Activated T-helper 2 cell treated with anti-CD3 and anti-CD28 coated beads, Interferon-gamma antibody, Interleukin-2, Interleukin-4, amounts not matched to agents 10 μg/mL and 5 μg/mL and 100 μg/mL, durations not matched to agents 14 hours and 24 hours and 36 hours (primary cell): ENCODE measurements around the gene APPL2. TPM values are rescaled to one million over a fixed set of nuclear protein-coding genes. Genes with fewer than 3 reads are reported as not detected.
A peak's percentile ranks its signal among the peaks of the same experiment; 100 is the strongest.
"Not testable (repeated sequence)": the region's sequence is repeated elsewhere in the genome, so short reads cannot be mapped to it uniquely, and the experiment has no call there.

Experiments used
- DNase-seq: peaks from one replicate; pipeline ENCODE4 v3.0.0; 2021; ENCODE audit warnings: low spot score
- H3K27ac Mint-ChIP-seq: one replicate; pipeline ENCODE4 v1.8.0; 2021; ENCODE audit warnings: mixed read lengths
- H3K27me3 Mint-ChIP-seq: one replicate; pipeline ENCODE4 v1.8.0; 2021; ENCODE audit warnings: low read depth, mixed read lengths
- H3K36me3 Mint-ChIP-seq: one replicate; pipeline ENCODE4 v1.8.0; 2021; ENCODE audit warnings: low read depth, mixed read lengths
- H3K4me1 Mint-ChIP-seq: one replicate; pipeline ENCODE4 v1.8.0; 2021; ENCODE audit warnings: low read depth, mixed read lengths
- H3K4me3 Mint-ChIP-seq: one replicate; pipeline ENCODE4 v1.8.0; 2021; ENCODE audit warnings: low read depth, mild to moderate bottlenecking, moderate library complexity, mixed read lengths
- H3K9me3 Mint-ChIP-seq: one replicate; pipeline ENCODE4 v1.8.0; 2021; ENCODE audit warnings: mixed read lengths
- intact Hi-C: fragments of 100-400 bp; cut with micrococcal nuclease; formaldehyde crosslinking; loops from one replicate; pipeline ENCODE4 v1.15.1; 2023
- total RNA-seq: library from RNA; stranded (reverse); gene quantifications from 2 replicates; pipeline ENCODE4 v1.2.3, GENCODE V29; 2022

The APPL2 gene
- total RNA-seq, 1 donor from 2014 or later, result 28.8 TPM

DNA sequence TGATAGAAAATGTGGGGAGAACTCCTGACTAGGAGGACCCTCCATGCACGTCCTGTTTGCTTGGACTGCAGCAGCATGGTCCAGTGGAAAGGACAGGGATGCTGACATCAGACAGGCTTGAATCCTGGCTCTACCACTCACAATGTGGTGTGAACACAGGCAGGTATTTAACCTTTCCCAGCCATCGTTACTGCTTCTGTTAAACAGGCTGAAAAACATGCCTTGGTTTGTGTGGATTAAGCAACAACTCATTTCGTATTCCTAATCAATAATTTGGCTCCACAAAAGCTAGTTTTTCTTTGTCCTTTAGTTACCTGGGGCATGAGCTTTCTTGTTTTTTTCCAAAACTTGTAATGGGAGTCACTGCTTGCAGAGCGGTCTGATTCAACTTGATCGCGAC lies 41.0 kb downstream of the APPL2 start:
- DNase-seq, result no peak
- Mint-ChIP-seq H3K36me3 (peaks cover 52% of the 10 kb centered on the region), H3K9me3 (no peaks in the 10 kb centered on the region), H3K4me3 (no peak overlapping the region), H3K27me3 (no peaks in the 10 kb centered on the region), H3K4me1 (no peaks in the 10 kb centered on the region), H3K27ac (no peak overlapping the region)
- intact Hi-C loops, result no loop called here

DNA sequence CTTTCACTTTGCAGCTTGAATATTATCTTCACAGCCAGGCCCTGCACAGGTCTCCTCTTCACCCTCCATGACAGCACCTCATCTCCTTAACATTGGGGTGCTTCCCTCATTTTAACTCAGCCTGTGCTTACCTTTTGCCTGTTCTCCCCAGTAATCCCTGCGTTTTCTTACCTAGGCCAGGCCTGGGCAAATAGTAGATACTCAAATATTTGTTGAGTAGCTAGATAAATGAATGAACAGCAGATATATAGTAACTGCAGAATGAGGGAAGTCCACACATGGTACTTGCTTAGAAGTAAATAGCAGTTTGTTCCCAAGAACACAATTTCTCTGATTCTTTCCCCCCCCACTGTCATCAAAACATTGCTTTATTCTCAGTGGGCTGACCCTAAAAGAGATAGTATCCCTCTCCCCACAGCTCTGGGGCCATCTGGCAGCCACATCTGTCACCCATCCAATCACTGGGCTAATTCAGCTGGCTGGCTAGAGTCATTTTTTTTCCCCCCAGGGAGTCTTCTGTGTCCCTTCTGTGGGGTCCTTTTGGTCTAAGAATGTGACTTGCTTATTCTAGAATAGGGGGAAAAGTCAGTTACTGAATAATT lies 43.2 kb downstream of the APPL2 start:
- Mint-ChIP-seq H3K4me3 (no peak overlapping the region), H3K4me1 (no peaks in the 10 kb centered on the region), H3K36me3 (peaks cover 60% of the 10 kb centered on the region), H3K27ac (no peak overlapping the region), H3K27me3 (no peaks in the 10 kb centered on the region), H3K9me3 (no peaks in the 10 kb centered on the region)
- no peak for DNase-seq
- intact Hi-C loops, result no loop called here

DNA sequence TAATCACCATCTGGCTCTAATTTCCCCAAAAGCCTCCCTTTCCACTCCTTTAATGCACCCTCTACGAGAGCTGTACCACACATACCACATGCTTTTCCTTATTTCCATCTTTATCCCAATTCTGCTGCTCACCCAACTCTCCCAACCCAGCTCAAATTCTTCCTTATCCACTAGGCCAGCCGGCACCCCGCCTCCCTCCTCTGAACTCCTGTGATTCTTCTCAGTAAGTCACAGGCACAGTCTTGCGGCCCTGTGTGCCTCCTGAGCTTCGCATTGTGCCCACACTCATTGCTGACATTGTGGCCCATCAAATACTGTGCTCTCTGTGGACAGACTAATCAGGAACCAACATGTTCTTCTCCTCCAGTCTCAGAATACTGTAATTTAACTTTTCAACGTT lies 45.4 kb downstream of the APPL2 start:
- Mint-ChIP-seq H3K4me3 (no peak overlapping the region), H3K9me3 (no peaks in the 10 kb centered on the region), H3K27me3 (no peaks in the 10 kb centered on the region), H3K27ac (no peak overlapping the region), H3K4me1 (no peaks in the 10 kb centered on the region), H3K36me3 (peaks cover 65% of the 10 kb centered on the region)
- no peak for DNase-seq
- intact Hi-C loops, result no loop called here

DNA sequence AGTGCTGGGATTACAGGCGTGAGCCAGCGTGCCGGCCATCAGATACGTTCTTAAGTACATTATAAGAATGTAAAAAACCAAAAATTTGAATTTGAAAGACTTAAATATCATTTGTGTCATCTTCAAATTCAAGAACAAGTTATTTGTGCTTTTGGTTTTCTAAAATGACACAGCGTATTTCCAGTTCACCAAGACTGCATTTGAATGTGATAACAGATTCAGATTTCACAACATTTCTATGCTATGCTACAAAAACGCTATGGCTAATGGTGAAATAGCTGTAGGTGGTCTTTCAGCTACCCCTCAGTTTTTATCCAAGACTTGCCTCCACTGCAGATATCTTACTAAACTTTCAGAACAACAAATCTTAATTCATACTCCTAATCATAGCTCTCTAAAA lies 46.7 kb downstream of the APPL2 start:
- Mint-ChIP-seq H3K36me3 (peaks cover 69% of the 10 kb centered on the region), H3K4me3 (no peak overlapping the region), H3K27me3 (no peaks in the 10 kb centered on the region), H3K4me1 (no peaks in the 10 kb centered on the region), H3K9me3 (no peaks in the 10 kb centered on the region), H3K27ac (no peak overlapping the region)
- no peak for DNase-seq
- intact Hi-C loops, result no loop called here

DNA sequence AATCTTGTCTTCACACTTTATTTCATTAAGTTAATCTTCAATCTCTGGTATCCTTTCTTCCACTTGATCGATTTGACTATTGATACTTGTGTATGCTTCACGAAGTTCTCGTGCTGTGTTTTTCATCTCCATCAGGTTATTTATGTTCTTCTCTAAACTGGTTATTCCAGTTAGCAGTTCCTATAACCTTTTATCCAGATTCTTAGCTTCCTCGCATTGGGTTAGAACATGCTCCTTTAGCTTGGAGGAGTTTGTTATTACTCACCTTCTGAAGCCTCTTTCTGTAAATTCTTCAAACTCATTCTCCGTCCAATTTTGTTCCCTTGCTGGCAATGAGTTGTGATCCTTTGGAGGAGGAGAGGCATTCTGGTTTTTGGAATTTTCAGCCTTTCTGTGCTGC lies 52.0 kb downstream of the APPL2 start:
- DNase-seq, H3K27ac Mint-ChIP-seq, H3K4me3 Mint-ChIP-seq, H3K27me3 Mint-ChIP-seq, H3K4me1 Mint-ChIP-seq, intact Hi-C loops: not testable (repeated sequence)
- H3K36me3 Mint-ChIP-seq, result peaks cover 84% of the 10 kb centered on the region
- peaks cover 42% of the 10 kb centered on the region for H3K9me3 Mint-ChIP-seq

DNA sequence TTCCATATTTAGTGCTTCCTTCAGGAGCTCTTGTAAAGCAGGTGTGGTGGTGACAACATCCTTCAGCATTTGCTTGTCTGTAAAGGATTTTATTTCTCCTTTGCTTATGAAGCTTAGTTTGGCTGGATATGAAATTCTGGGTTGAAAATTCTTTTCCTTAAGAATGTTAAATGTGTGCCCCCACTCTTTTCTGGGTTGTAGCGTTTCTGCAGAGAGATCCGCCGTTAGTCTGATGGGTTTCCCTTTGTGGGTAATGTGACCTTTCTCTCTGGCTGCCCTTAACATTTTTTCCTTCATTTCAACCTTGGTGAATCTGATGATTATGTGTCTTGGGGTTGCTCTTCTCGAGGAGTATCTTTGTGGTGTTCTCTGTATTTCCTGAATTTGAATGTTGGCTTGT lies 52.6 kb downstream of the APPL2 start:
- Mint-ChIP-seq H3K36me3 (peaks cover 83% of the 10 kb centered on the region), H3K9me3 (peaks cover 43% of the 10 kb centered on the region), H3K27ac (peak overlapping the region; percentile 22)
- intact Hi-C loops, H3K4me1 Mint-ChIP-seq, H3K4me3 Mint-ChIP-seq, DNase-seq, H3K27me3 Mint-ChIP-seq: not testable (repeated sequence)

DNA sequence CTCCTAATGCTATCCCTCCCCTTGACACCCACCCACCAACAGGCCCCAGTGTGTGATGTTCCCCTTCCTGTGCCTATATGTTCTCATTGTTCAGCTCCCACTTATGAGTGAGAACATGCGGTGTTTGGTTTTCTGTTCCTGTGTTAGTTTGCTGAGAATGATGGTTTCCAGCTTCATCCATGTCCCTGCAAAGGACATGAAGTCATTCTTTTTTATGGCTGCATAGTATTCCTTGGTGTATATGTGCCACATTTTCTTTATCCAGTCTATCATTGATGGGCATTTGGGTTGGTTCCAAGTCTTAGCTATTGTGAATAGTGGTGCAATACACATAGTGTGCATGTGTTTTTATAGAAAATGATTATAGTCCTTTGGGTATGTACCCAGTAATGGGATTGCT lies 56.9 kb downstream of the APPL2 start:
- intact Hi-C loops, result loop anchor here (5.0 kb wide), 1 partner anchor 58 kb away; the partner anchor contains the start of gene APPL2
- Mint-ChIP-seq H3K9me3 (peaks cover 43% of the 10 kb centered on the region), H3K36me3 (peaks cover 89% of the 10 kb centered on the region), H3K4me1 (peaks cover 23% of the 10 kb centered on the region)
- H3K27ac Mint-ChIP-seq, H3K27me3 Mint-ChIP-seq, DNase-seq, H3K4me3 Mint-ChIP-seq: not testable (repeated sequence)

DNA sequence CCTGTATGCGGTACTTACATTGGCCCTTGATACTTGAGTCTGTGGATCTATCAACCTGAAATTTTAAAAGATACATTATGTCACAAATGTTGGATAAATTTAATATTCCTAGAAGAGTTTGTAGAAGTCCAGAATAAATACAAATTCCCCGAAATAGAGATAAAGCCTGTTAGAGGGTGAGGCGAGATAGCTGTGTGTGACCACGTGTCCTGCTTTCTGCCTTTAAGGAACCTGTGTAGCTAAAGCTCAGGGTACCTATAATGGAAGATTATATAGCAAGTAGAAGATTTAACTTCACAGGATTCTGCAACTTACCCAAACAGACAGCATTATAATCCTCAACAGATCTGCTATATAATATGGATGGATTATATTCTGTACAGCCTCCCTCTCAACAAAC lies 58.8 kb downstream of the APPL2 start:
- intact Hi-C loops, result loop anchor here (5.0 kb wide), 1 partner anchor 60 kb away; the partner anchor contains the start of gene APPL2
- no peaks in the 10 kb centered on the region for H3K27me3 Mint-ChIP-seq

DNA sequence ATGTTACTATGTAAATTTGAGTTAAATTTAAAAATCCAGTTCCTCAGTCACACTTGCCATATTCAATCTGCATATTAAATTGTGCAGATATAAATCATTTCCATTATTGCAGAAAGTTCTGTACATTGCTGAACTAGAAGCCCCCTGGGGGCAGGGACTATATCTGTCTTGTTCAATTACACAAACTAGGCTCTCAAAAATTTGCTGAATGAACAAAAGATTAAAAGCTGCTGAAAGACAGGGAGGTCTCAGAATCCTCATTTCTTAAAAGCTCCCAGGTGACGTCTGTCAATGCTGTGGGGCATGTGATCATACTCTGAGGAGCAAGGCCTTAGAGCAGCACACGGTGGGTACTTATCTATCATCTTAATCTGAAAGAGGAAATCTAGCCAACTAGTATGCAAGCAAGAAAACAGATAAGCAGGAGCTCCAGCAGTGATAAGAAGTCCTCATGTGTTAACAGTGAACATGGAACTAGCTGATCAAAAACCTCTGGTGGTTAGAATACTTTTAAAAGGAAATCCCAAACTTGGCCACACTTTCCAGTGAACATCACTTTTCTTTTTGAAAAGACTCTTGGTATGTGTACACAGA lies 60.5 kb downstream of the APPL2 start:
- Mint-ChIP-seq H3K9me3 (peaks cover 14% of the 10 kb centered on the region), H3K4me3 (no peak overlapping the region), H3K27ac (peak overlapping the region; percentile 1), H3K4me1 (peaks cover 21% of the 10 kb centered on the region), H3K36me3 (peaks cover 66% of the 10 kb centered on the region), H3K27me3 (no peaks in the 10 kb centered on the region)
- intact Hi-C loops, result loop anchor here (5.0 kb wide), 1 partner anchor 62 kb away; the partner anchor contains the start of gene APPL2
- DNase-seq, result no peak

More for the DNA sequence above, 58.8 kb downstream of the APPL2 start:
- H3K4me3 Mint-ChIP-seq, result no peak overlapping the region
- H3K4me1 Mint-ChIP-seq, result peaks cover 18% of the 10 kb centered on the region
- H3K9me3 Mint-ChIP-seq, result peaks cover 26% of the 10 kb centered on the region
- H3K27ac Mint-ChIP-seq, result no peak overlapping the region
- DNase-seq, result no peak
- peaks cover 80% of the 10 kb centered on the region for H3K36me3 Mint-ChIP-seq

DNA sequence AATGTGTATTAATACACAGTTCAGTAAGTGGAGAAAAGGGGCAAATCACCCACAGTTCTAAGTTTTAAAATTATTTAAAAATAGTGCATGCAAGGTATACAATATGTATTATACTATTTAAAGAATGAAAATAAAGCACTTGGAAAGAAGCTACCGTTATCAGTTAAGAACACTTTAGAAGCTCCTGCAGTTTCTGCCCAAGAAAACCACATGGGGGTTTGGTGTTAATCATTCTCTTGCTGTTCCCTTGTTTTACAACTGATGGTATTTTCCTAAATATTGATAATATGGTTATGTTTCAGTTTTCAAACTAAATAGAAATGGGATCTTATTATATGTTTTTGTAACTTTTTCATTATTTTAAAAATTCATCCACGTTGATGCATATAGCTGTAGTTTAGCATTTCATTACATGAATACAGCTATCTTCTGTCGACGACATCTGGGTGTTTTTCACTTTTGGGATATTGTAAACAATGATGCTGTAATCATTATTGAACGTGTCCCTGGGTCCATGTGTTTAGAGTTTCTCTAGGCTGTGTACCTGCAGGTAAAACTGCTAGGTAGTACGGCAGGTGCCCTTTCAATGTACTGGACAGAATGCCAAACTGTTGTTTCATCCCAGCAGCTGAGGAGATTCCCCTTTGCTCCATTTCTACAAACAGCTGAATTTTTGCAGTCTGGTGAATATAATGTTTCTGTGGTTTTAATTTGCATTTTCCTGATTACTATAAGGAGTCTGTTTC lies 64.1 kb downstream of the APPL2 start:
- Mint-ChIP-seq H3K27me3 (no peaks in the 10 kb centered on the region), H3K9me3 (no peaks in the 10 kb centered on the region), H3K36me3 (peaks cover 58% of the 10 kb centered on the region), H3K27ac (no peak overlapping the region), H3K4me1 (peaks cover 25% of the 10 kb centered on the region), H3K4me3 (no peak overlapping the region)
- intact Hi-C loops, result no loop called here
- DNase-seq, result no peak

DNA sequence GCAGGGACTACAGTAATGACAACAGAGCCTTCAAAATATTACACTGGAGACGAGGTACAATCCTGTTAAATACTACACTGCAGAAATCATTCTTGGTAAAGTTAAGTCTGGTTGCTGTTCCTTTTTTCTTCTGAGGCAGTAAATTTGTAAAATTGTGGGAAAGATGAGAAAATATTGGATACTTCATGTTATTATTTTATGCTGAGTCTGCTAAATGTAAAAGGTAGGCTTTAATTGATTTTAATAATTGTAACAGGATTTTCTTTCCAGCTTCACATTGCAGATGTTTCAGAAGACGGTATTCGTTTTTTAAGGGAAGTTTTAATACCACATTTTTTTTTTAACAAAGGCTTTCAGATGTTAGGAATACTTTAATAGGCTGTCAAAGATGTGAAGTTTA lies 65.8 kb downstream of the APPL2 start:
- Mint-ChIP-seq H3K4me3 (no peak overlapping the region), H3K27me3 (no peaks in the 10 kb centered on the region), H3K36me3 (peaks cover 44% of the 10 kb centered on the region), H3K4me1 (peaks cover 9% of the 10 kb centered on the region), H3K9me3 (no peaks in the 10 kb centered on the region), H3K27ac (no peak overlapping the region)
- DNase-seq, result no peak
- intact Hi-C loops, result no loop called here

DNA sequence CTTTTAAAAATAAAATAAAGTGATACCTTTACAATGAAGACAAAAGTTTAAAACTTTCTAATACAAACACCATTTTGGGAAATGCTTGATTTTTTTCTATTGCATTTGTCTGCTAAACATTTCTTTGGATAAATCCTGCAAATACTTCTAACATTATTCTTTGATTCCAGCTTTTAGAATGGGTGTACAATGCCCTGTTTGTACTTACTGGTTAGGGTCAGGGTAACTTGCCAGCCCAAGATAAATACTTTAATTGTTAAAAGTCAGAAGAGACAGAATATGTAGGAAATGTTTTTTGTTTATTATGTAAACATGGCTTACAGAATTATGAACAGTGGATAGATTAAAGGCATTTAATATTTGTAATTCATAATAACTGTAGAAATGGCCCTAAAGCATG lies 68.0 kb downstream of the APPL2 start:
- Mint-ChIP-seq H3K27me3 (no peaks in the 10 kb centered on the region), H3K27ac (no peak overlapping the region), H3K36me3 (peaks cover 54% of the 10 kb centered on the region), H3K4me1 (peaks cover 13% of the 10 kb centered on the region), H3K4me3 (no peak overlapping the region), H3K9me3 (no peaks in the 10 kb centered on the region)
- intact Hi-C loops, result no loop called here
- no peak for DNase-seq

DNA sequence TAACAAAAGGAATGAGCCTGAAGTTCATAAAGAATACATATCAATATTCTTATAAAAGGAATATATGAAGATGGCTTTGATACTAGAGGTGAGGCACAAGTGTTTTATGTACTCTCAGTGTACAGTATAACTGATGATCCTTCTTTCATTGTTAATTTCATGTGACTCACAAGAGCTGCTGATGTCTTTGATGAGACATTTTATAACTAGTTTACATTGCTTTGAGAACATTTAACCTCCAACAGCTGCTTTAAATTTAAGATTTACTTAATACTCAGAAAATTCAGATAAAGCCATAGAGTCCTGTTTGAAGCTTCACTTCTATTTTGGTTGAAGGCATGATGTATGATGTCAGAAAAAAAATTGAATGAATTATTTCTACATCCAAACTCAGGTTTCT lies 68.6 kb downstream of the APPL2 start:
- Mint-ChIP-seq H3K4me3 (no peak overlapping the region), H3K4me1 (peaks cover 11% of the 10 kb centered on the region), H3K27ac (no peak overlapping the region), H3K9me3 (no peaks in the 10 kb centered on the region), H3K36me3 (peaks cover 51% of the 10 kb centered on the region), H3K27me3 (no peaks in the 10 kb centered on the region)
- DNase-seq, result no peak
- intact Hi-C loops, result no loop called here
